CD8-positive, alpha-beta memory T cell (primary cell): ENCODE data around the gene TET1. TPM values are rescaled to one million over a fixed set of nuclear protein-coding genes. Genes with fewer than 3 reads are reported as not detected.
"Not testable (repeated sequence)": the region's sequence is repeated elsewhere in the genome, so short reads cannot be mapped to it uniquely, and the experiment has no call there.

Experiments used
- CTCF ChIA-PET: fragments of 350-600 bp; sonication (Branson Sonifier 250); formaldehyde crosslinking; loops from one replicate; lab custom pipeline; 2021; ENCODE audit warnings: antibody characterized with exemption; lab: Charles Lee
- POLR2A ChIA-PET: fragments of 350-600 bp; sonication (Branson Sonifier 250); formaldehyde crosslinking; loops from one replicate; lab custom pipeline; 2021; ENCODE audit warnings: antibody characterized with exemption; lab: Charles Lee
- DNase-seq, 5 donors: peaks; one replicate each; pipeline versions ENCODE4 v3.0.0 to v3.0.0-alpha.2; 2020 to 2022; ENCODE audit warnings: mixed read lengths in 1 of 5
- H3K27ac ChIP-seq: one replicate; pipeline ENCODE4 v1.7.0; 2013; ENCODE audit warnings: low read depth, mild to moderate bottlenecking, low read length, moderate library complexity
- H3K27me3 ChIP-seq: 2 replicates; pipeline ENCODE4 v1.7.0; 2013; ENCODE audit warnings: low read length, mild to moderate bottlenecking; ENCODE audit not compliant: insufficient read depth, poor library complexity, severe bottlenecking
- H3K36me3 ChIP-seq: 2 replicates; pipeline ENCODE4 v1.7.0; 2013; ENCODE audit warnings: mild to moderate bottlenecking, low read length, moderate library complexity; ENCODE audit not compliant: insufficient read depth
- H3K4me1 ChIP-seq: 2 replicates; pipeline ENCODE4 v1.7.0; 2013; ENCODE audit warnings: mild to moderate bottlenecking, low read length, moderate library complexity; ENCODE audit not compliant: insufficient read depth
- H3K4me3 ChIP-seq: 2 replicates; pipeline ENCODE4 v1.7.0; 2013; ENCODE audit warnings: mild to moderate bottlenecking, low read length
- H3K9me3 ChIP-seq: 2 replicates; pipeline ENCODE4 v1.7.0; 2013; ENCODE audit warnings: mild to moderate bottlenecking, low read length
- H3K27ac Mint-ChIP-seq, 8 donors: one replicate each; pipeline ENCODE4 v1.8.0; 2020 to 2021; ENCODE audit warnings: mixed read lengths in 8 of 8, mild to moderate bottlenecking in 6 of 8, inconsistent platforms in 3 of 8, moderate library complexity in 3 of 8
- H3K27me3 Mint-ChIP-seq, 2 donors: one replicate each; pipeline ENCODE4 v1.8.0; 2020 to 2021; ENCODE audit warnings: mixed read lengths in 2 of 2, mild to moderate bottlenecking in 1 of 2, moderate library complexity in 1 of 2
- H3K36me3 Mint-ChIP-seq, 3 donors: one replicate each; pipeline ENCODE4 v1.8.0; 2020 to 2021; ENCODE audit warnings: mixed read lengths in 3 of 3, inconsistent platforms in 1 of 3, mild to moderate bottlenecking in 1 of 3
- H3K4me1 Mint-ChIP-seq, 3 donors: one replicate each; pipeline ENCODE4 v1.8.0; 2020 to 2021; ENCODE audit warnings: mixed read lengths in 3 of 3, inconsistent platforms in 1 of 3, mild to moderate bottlenecking in 1 of 3
- H3K4me3 Mint-ChIP-seq, 7 donors: one replicate each; pipeline ENCODE4 v1.8.0; 2020 to 2021; ENCODE audit warnings: mixed read lengths in 7 of 7, mild to moderate bottlenecking in 6 of 7, moderate library complexity in 4 of 7, inconsistent platforms in 2 of 7
- H3K9me3 Mint-ChIP-seq, 5 donors: one replicate each; pipeline ENCODE4 v1.8.0; 2020 to 2022; ENCODE audit warnings: mixed read lengths in 5 of 5, mild to moderate bottlenecking in 3 of 5, moderate library complexity in 2 of 5, inconsistent platforms in 1 of 5
- polyA plus RNA-seq: library from polyadenylated mRNA; unstranded; fragments of 300-500 nt; fragmentation: Illumina TruSeq; gene quantifications from one replicate; pipeline ENCODE4 v1.2.3, GENCODE V29; 2021
- total RNA-seq, 2 experiments: library from RNA; stranded (reverse); gene quantifications; one replicate each; pipeline ENCODE4 v1.2.3, GENCODE V29; 2021

TET1 gene
- total and polyA plus RNA-seq, 3 experiments from 2014 or later: 0.44 to 1.9 (median 0.63) TPM

GRCh38 chr10:68604441-68604840 is 44.3 kb downstream of the TET1 start:
- H3K4me1 ChIP-seq: peaks cover 25% of the 10 kb centered on the region
- POLR2A ChIA-PET: no interaction called here
- H3K9me3 ChIP-seq: no peaks in the 10 kb centered on the region
- H3K27me3 Mint-ChIP-seq: no peaks in the 10 kb centered on the region
- H3K36me3 ChIP-seq: no peaks in the 10 kb centered on the region
- peaks cover 4 to 18% (median 8%) of the 10 kb centered on the region in 3 donors for H3K36me3 Mint-ChIP-seq
- H3K9me3 Mint-ChIP-seq: no peaks in the 10 kb centered on the region
- CTCF ChIA-PET: no interaction called here
- H3K27ac ChIP-seq: no peak overlapping the region
- no peaks in the 10 kb centered on the region for H3K27me3 ChIP-seq
- peak overlapping the region in 1 of 7 donors; percentile 1 for H3K4me3 Mint-ChIP-seq
- no peak overlapping the region for H3K27ac Mint-ChIP-seq
- H3K4me3 ChIP-seq: no peak overlapping the region
- peaks cover 38 to 48% (median 46%) of the 10 kb centered on the region in 3 donors for H3K4me1 Mint-ChIP-seq
- no peak for DNase-seq

GRCh38 chr10:68606918-68607317 is 46.8 kb downstream of the TET1 start:
- Histone ChIP-seq H3K36me3 (no peaks in the 10 kb centered on the region), H3K27me3 (no peaks in the 10 kb centered on the region), H3K4me1 (peaks cover 10% of the 10 kb centered on the region), H3K4me3 (no peak overlapping the region), H3K9me3 (no peaks in the 10 kb centered on the region), H3K27ac (no peak overlapping the region)
- CTCF ChIA-PET: no interaction called here
- Mint-ChIP-seq H3K9me3 (no peaks in the 10 kb centered on the region), H3K36me3 (peaks cover 4 to 18% (median 5%) of the 10 kb centered on the region in 3 donors), H3K27me3 (no peaks in the 10 kb centered on the region), H3K27ac (no peak overlapping the region), H3K4me1 (peaks cover 17 to 24% (median 24%) of the 10 kb centered on the region in 3 donors), H3K4me3 (no peak overlapping the region)
- DNase-seq: no peak
- POLR2A ChIA-PET: no interaction called here

GRCh38 chr10:68610023-68610422 is 49.9 kb downstream of the TET1 start:
- H3K4me1 ChIP-seq, H3K36me3 Mint-ChIP-seq, CTCF ChIA-PET, H3K27me3 Mint-ChIP-seq, H3K4me3 Mint-ChIP-seq, H3K27ac ChIP-seq, H3K4me1 Mint-ChIP-seq, H3K36me3 ChIP-seq, H3K27me3 ChIP-seq, H3K4me3 ChIP-seq, POLR2A ChIA-PET, DNase-seq, H3K9me3 ChIP-seq, H3K9me3 Mint-ChIP-seq, H3K27ac Mint-ChIP-seq: not testable (repeated sequence)

GRCh38 chr10:68611227-68611626 is 51.1 kb downstream of the TET1 start:
- Mint-ChIP-seq H3K4me3 (no peak overlapping the region), H3K4me1 (peaks cover 0 to 3% (median 2%) of the 10 kb centered on the region in 3 donors), H3K36me3 (peaks cover 0 to 6% (median 3%) of the 10 kb centered on the region in 3 donors), H3K9me3 (no peaks in the 10 kb centered on the region), H3K27ac (no peak overlapping the region), H3K27me3 (no peaks in the 10 kb centered on the region)
- CTCF ChIA-PET: no interaction called here
- no peak for DNase-seq
- H3K4me1 ChIP-seq: no peaks in the 10 kb centered on the region
- POLR2A ChIA-PET: interaction anchor here (0.6 to 0.7 kb wide), 2 partner anchors 9 to 472 kb away, joined by 3 to 4 read pairs; no protein-coding TSS in a partner anchor
- H3K27me3 ChIP-seq: no peaks in the 10 kb centered on the region
- no peak overlapping the region for H3K4me3 ChIP-seq
- H3K9me3 ChIP-seq: no peaks in the 10 kb centered on the region
- H3K27ac ChIP-seq: no peak overlapping the region
- H3K36me3 ChIP-seq: no peaks in the 10 kb centered on the region

GRCh38 chr10:68613974-68614373 is 53.8 kb downstream of the TET1 start:
- POLR2A ChIA-PET, DNase-seq, H3K9me3 Mint-ChIP-seq, H3K27me3 Mint-ChIP-seq, H3K27me3 ChIP-seq, H3K27ac ChIP-seq, H3K4me1 ChIP-seq, H3K36me3 Mint-ChIP-seq, H3K9me3 ChIP-seq, H3K4me3 Mint-ChIP-seq, H3K4me1 Mint-ChIP-seq, H3K27ac Mint-ChIP-seq, H3K36me3 ChIP-seq, H3K4me3 ChIP-seq, CTCF ChIA-PET: not testable (repeated sequence)

- H3K36me3 ChIP-seq, H3K9me3 ChIP-seq, H3K27me3 Mint-ChIP-seq, H3K4me3 ChIP-seq, H3K9me3 Mint-ChIP-seq, H3K27ac Mint-ChIP-seq, POLR2A ChIA-PET, H3K4me3 Mint-ChIP-seq, DNase-seq, H3K27me3 ChIP-seq, H3K27ac ChIP-seq, H3K4me1 ChIP-seq, H3K36me3 Mint-ChIP-seq, CTCF ChIA-PET: not testable (repeated sequence)
- peaks cover 3 to 11% (median 7%) of the 10 kb centered on the region in 3 donors for H3K4me1 Mint-ChIP-seq
Observed at GRCh38 chr10:68617691-68618090, 57.6 kb downstream of the TET1 start.

GRCh38 chr10:68618234-68618633 is 58.1 kb downstream of the TET1 start:
- CTCF ChIA-PET: no interaction called here
- H3K9me3 Mint-ChIP-seq: no peaks in the 10 kb centered on the region
- no peaks in the 10 kb centered on the region for H3K36me3 ChIP-seq
- H3K4me1 ChIP-seq: no peaks in the 10 kb centered on the region
- no peak for DNase-seq
- peaks cover 6 to 15% (median 7%) of the 10 kb centered on the region in 3 donors for H3K4me1 Mint-ChIP-seq
- no peak overlapping the region for H3K27ac Mint-ChIP-seq
- POLR2A ChIA-PET: no interaction called here
- H3K27me3 ChIP-seq: no peaks in the 10 kb centered on the region
- H3K9me3 ChIP-seq: no peaks in the 10 kb centered on the region
- H3K36me3 Mint-ChIP-seq: peaks cover 0 to 5% (median 4%) of the 10 kb centered on the region in 3 donors
- no peak overlapping the region for H3K4me3 ChIP-seq
- H3K27me3 Mint-ChIP-seq: no peaks in the 10 kb centered on the region
- no peak overlapping the region for H3K4me3 Mint-ChIP-seq
- no peak overlapping the region for H3K27ac ChIP-seq

GRCh38 chr10:68619595-68619994 is 59.5 kb downstream of the TET1 start:
- Mint-ChIP-seq H3K4me3 (no peak overlapping the region), H3K9me3 (no peaks in the 10 kb centered on the region), H3K27ac (no peak overlapping the region), H3K4me1 (peaks cover 8 to 12% (median 12%) of the 10 kb centered on the region in 3 donors), H3K27me3 (no peaks in the 10 kb centered on the region), H3K36me3 (peaks cover 0 to 2% (median 0%) of the 10 kb centered on the region in 3 donors)
- Histone ChIP-seq H3K9me3 (no peaks in the 10 kb centered on the region), H3K4me1 (no peaks in the 10 kb centered on the region), H3K4me3 (no peak overlapping the region), H3K27me3 (no peaks in the 10 kb centered on the region), H3K27ac (no peak overlapping the region), H3K36me3 (no peaks in the 10 kb centered on the region)
- ChIA-PET CTCF (no interaction called here), POLR2A (no interaction called here)
- DNase-seq: no peak
